ENCODE data around the gene SEMA3A. TPM values are rescaled to one million over a fixed set of nuclear protein-coding genes. Genes with fewer than 3 reads are reported as not detected.

Gene SEMA3A
- total and polyA plus RNA-seq, 8 donors, result 0.05 to 0.79 (median 0.46) TPM

GRCh38 chr7:83937930-83938329, 256.7 kb downstream of the SEMA3A start:
- FAIRE-seq (no peak), DNase-seq (no peak), ATAC-seq (no peak)
- intact Hi-C loops (cut with DNase I), result no loop called here
- Histone ChIP-seq H3K4me3 (no peak overlapping the region), H3K36me3 (no peaks in the 10 kb centered on the region), H3K4me1 (no peaks in the 10 kb centered on the region), H3K27ac (no peak overlapping the region), H3K9me3 (no peaks in the 10 kb centered on the region), H3K27me3 (no peaks in the 10 kb centered on the region)
- 82 to 90% methylated on average over 8 of the region's 8 CpGs for WGBS, 2 donors
- no peak for TF ChIP-seq CTCF (IDR thresholded peaks at IDR 0.05)

GRCh38 chr7:83936056-83936708, 258.4 kb downstream of the SEMA3A start:
- peak; percentile 75 for FAIRE-seq
- peak; percentile 50 to 76 (median 58) for TF ChIP-seq CTCF (IDR thresholded peaks at IDR 0.05)
- intact Hi-C loops (cut with DNase I), result no loop called here

GRCh38 chr7:83934118-83934734, 260.4 kb downstream of the SEMA3A start:
- intact Hi-C loops (cut with DNase I), result no loop called here

More at GRCh38 chr7:83936056-83936708, 258.4 kb downstream of the SEMA3A start:
- ATAC-seq (peak; percentile 56 to 85 (median 84)), DNase-seq (peak in 4 of 6 donors; percentile 16 to 48 (median 25))
- Histone ChIP-seq H3K4me3 (no peak overlapping the region), H3K36me3 (no peaks in the 10 kb centered on the region), H3K4me1 (no peaks in the 10 kb centered on the region), H3K27ac (no peak overlapping the region), H3K27me3 (no peaks in the 10 kb centered on the region), H3K9me3 (no peaks in the 10 kb centered on the region)
- 32 to 33% methylated on average over 5 of the region's 5 CpGs for WGBS, 2 donors

DNA sequence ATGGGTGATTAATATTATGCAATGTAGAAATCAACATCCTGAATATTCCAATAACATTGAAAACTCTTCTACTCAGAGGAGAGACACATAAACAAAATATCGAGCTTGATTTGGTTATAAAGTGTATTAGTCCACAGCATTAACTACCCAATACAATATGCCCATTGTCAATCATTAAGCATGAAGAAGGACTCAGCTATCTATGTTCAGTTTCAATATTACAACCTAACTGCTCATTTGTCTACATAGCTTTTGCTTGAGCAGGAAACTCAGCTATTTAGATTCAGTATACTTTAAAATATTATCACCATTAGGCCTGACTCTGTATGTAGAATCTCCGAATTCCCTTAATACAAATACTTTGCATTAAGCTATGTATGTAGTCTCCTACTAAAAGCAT, 262.6 kb downstream of the SEMA3A start:
- ATAC-seq, result no peak
- TF ChIP-seq CTCF (IDR thresholded peaks at IDR 0.05), result no peak
- Histone ChIP-seq H3K4me1 (no peaks in the 10 kb centered on the region), H3K4me3 (no peak overlapping the region), H3K36me3 (no peaks in the 10 kb centered on the region), H3K9me3 (no peaks in the 10 kb centered on the region), H3K27me3 (no peaks in the 10 kb centered on the region), H3K27ac (no peak overlapping the region)
- FAIRE-seq, result no peak
- DNase-seq, result no peak
- WGBS, 2 donors, result 72 to 84% methylated on average over 2 of the region's 2 CpGs
- intact Hi-C loops (cut with DNase I), result no loop called here

More at GRCh38 chr7:83934118-83934734, 260.4 kb downstream of the SEMA3A start:
- Histone ChIP-seq H3K4me3 (no peak overlapping the region), H3K9me3 (no peaks in the 10 kb centered on the region), H3K27me3 (no peaks in the 10 kb centered on the region), H3K36me3 (no peaks in the 10 kb centered on the region), H3K27ac (no peak overlapping the region), H3K4me1 (no peaks in the 10 kb centered on the region)
- DNase-seq (no peak), FAIRE-seq (peak; percentile 63), ATAC-seq (no peak)
- peak in 1 of 4 donors; percentile 17 for TF ChIP-seq CTCF (IDR thresholded peaks at IDR 0.05)
- WGBS, 2 donors, result 50 to 52% methylated on average over 1 of the region's 1 CpG

- Histone ChIP-seq H3K36me3 (no peaks in the 10 kb centered on the region), H3K27ac (no peak overlapping the region), H3K27me3 (no peaks in the 10 kb centered on the region), H3K9me3 (no peaks in the 10 kb centered on the region), H3K4me3 (no peak overlapping the region), H3K4me1 (no peaks in the 10 kb centered on the region)
- 94 to 97% methylated on average over 2 of the region's 2 CpGs for WGBS, 2 donors
- intact Hi-C loops (cut with DNase I), result no loop called here
- TF ChIP-seq CTCF (IDR thresholded peaks at IDR 0.05), result no peak
- FAIRE-seq (no peak), DNase-seq (no peak), ATAC-seq (no peak)
Observed at GRCh38 chr7:83930262-83930661, 264.3 kb downstream of the SEMA3A start.

Measured in pancreas (tissue), 10 donors.